H9 (cell line): ENCODE data around the gene MYT1. TPM values are rescaled to one million over a fixed set of nuclear protein-coding genes. Genes with fewer than 3 reads are reported as not detected.

Experiments used
- DNase-seq: peaks from one replicate; pipeline ENCODE4 v3.0.0-alpha.2; 2017
- H2AFZ ChIP-seq: one replicate; pipeline ENCODE4 v1.6.1; 2013; ENCODE audit warnings: mild to moderate bottlenecking, low read length, control low read depth, moderate library complexity
- H2AK5ac ChIP-seq: 2 replicates; pipeline ENCODE4 v1.6.1; 2013; ENCODE audit warnings: low read length, control low read depth, mixed read lengths; ENCODE audit not compliant: insufficient read length
- H2BK120ac ChIP-seq: one replicate; pipeline ENCODE4 v1.6.1; 2013; ENCODE audit warnings: low read depth, mild to moderate bottlenecking, low read length, control low read depth, inconsistent platforms; ENCODE audit not compliant: poor library complexity, severe bottlenecking
- H2BK12ac ChIP-seq: 2 replicates; pipeline ENCODE4 v1.6.1; 2013; ENCODE audit warnings: low read length, control low read depth, mixed read lengths, low read depth; ENCODE audit not compliant: insufficient read length
- H2BK15ac ChIP-seq: 2 replicates; pipeline ENCODE4 v1.6.1; 2013; ENCODE audit warnings: low read depth, low read length, control low read depth
- H2BK20ac ChIP-seq: one replicate; pipeline ENCODE4 v1.6.1; 2013; ENCODE audit warnings: low read depth, mild to moderate bottlenecking, low read length, control low read depth, inconsistent platforms; ENCODE audit not compliant: poor library complexity, severe bottlenecking
- H2BK5ac ChIP-seq: 2 replicates; pipeline ENCODE4 v1.6.1; 2013; ENCODE audit warnings: low read length, control low read depth, mixed read lengths; ENCODE audit not compliant: insufficient read length
- H3K14ac ChIP-seq: 2 replicates; pipeline ENCODE4 v1.6.1; 2013; ENCODE audit warnings: low read length, control low read depth; ENCODE audit not compliant: insufficient read depth
- H3K18ac ChIP-seq: 2 replicates; pipeline ENCODE4 v1.6.1; 2013; ENCODE audit warnings: low read depth, mild to moderate bottlenecking, mixed read lengths, low read length, control low read depth; ENCODE audit not compliant: insufficient read length
- H3K23ac ChIP-seq: 2 replicates; pipeline ENCODE4 v1.6.1; 2013; ENCODE audit warnings: low read length, control low read depth, mixed read lengths, low read depth; ENCODE audit not compliant: insufficient read length
- H3K23me2 ChIP-seq: 2 replicates; pipeline ENCODE4 v1.6.1; 2013; ENCODE audit warnings: low read depth, mild to moderate bottlenecking, mixed read lengths, low read length, control low read depth; ENCODE audit not compliant: insufficient read length, poor library complexity, severe bottlenecking
- H3K27ac ChIP-seq: 2 replicates; pipeline ENCODE4 v1.5.1; 2013; ENCODE audit warnings: low read length, control low read depth, mixed read lengths, low read depth; ENCODE audit not compliant: insufficient read length
- H3K27me3 ChIP-seq: 2 replicates; pipeline ENCODE4 v1.6.1; 2013; ENCODE audit warnings: low read length, control low read depth, inconsistent platforms; ENCODE audit not compliant: insufficient read depth
- H3K4ac ChIP-seq: 2 replicates; pipeline ENCODE4 v1.6.1; 2013; ENCODE audit warnings: low read depth, mild to moderate bottlenecking, control low read depth, inconsistent platforms, low read length, moderate library complexity
- H3K4me1 ChIP-seq: 2 replicates; pipeline ENCODE4 v1.6.1; 2013; ENCODE audit warnings: low read length, control low read depth, inconsistent platforms; ENCODE audit not compliant: insufficient read depth
- H3K4me2 ChIP-seq: 2 replicates; pipeline ENCODE4 v1.6.1; 2013; ENCODE audit warnings: low read length, control low read depth, mixed read lengths; ENCODE audit not compliant: insufficient read length, insufficient read depth
- H3K56ac ChIP-seq: 2 replicates; pipeline ENCODE4 v1.6.1; 2013; ENCODE audit warnings: low read depth, mild to moderate bottlenecking, mixed read lengths, low read length, control low read depth; ENCODE audit not compliant: insufficient read length
- H3K79me1 ChIP-seq: 2 replicates; pipeline ENCODE4 v1.6.1; 2013; ENCODE audit warnings: low read depth, mild to moderate bottlenecking, moderate library complexity, low read length, control low read depth, inconsistent platforms; ENCODE audit not compliant: insufficient read depth, poor library complexity, severe bottlenecking
- H3K79me2 ChIP-seq: 2 replicates; pipeline ENCODE4 v1.6.1; 2013; ENCODE audit warnings: low read length, control low read depth, inconsistent platforms; ENCODE audit not compliant: insufficient read depth
- H3K9ac ChIP-seq: 2 replicates; pipeline ENCODE4 v1.6.1; 2013; ENCODE audit warnings: low read length, control low read depth, mixed read lengths; ENCODE audit not compliant: insufficient read length; ENCODE audit errors: extremely low read depth
- H3K9me3 ChIP-seq: one replicate; pipeline ENCODE4 v1.6.1; 2013; ENCODE audit warnings: low read depth, low read length, inconsistent platforms; ENCODE audit not compliant: control insufficient read depth
- H3T11ph ChIP-seq: one replicate; pipeline ENCODE4 v1.6.1; 2013; ENCODE audit warnings: mild to moderate bottlenecking, low read length, control low read depth, inconsistent platforms
- H4K20me1 ChIP-seq: one replicate; pipeline ENCODE4 v1.6.1; 2013; ENCODE audit not compliant: control insufficient read depth, insufficient read length, insufficient read depth
- H4K5ac ChIP-seq: 2 replicates; pipeline ENCODE4 v1.6.1; 2013; ENCODE audit warnings: low read depth, mild to moderate bottlenecking, mixed read lengths, low read length, control low read depth; ENCODE audit not compliant: insufficient read length
- H4K8ac ChIP-seq: replicated peaks from 2 replicates; pipeline ENCODE4 v1.6.1; 2013; ENCODE audit warnings: low read length, control low read depth, mixed read lengths, low read depth; ENCODE audit not compliant: insufficient read length
- H4K91ac ChIP-seq: 2 replicates; pipeline ENCODE4 v1.6.1; 2013; ENCODE audit warnings: low read depth, mild to moderate bottlenecking, moderate library complexity, mixed read lengths, low read length, control low read depth; ENCODE audit not compliant: insufficient read length
- H3K27ac Mint-ChIP-seq, 3 experiments: 2 replicates in 2 of 3; 3 replicates in 1 of 3; pipeline ENCODE4 v1.8.0; 2020 to 2021; ENCODE audit warnings: mixed read lengths in 3 of 3, mild to moderate bottlenecking in 1 of 3, moderate library complexity in 1 of 3
- H3K27me3 Mint-ChIP-seq: 2 replicates; pipeline ENCODE4 v1.8.0; 2021; ENCODE audit warnings: low read depth, mild to moderate bottlenecking, moderate library complexity, mixed read lengths
- H3K36me3 Mint-ChIP-seq, 3 experiments: 2 replicates in 2 of 3; 3 replicates in 1 of 3; pipeline ENCODE4 v1.8.0; 2020 to 2021; ENCODE audit warnings: low read depth in 3 of 3, mixed read lengths in 3 of 3; ENCODE audit not compliant: insufficient read depth in 1 of 3
- H3K4me1 Mint-ChIP-seq, 2 experiments: 2 replicates each; pipeline ENCODE4 v1.8.0; 2020; ENCODE audit warnings: mixed read lengths in 2 of 2
- H3K4me3 Mint-ChIP-seq, 2 experiments: 2 replicates in 1 of 2; 3 replicates in 1 of 2; pipeline ENCODE4 v1.8.0; 2020 to 2021; ENCODE audit warnings: mild to moderate bottlenecking in 2 of 2, mixed read lengths in 2 of 2, moderate library complexity in 1 of 2
- H3K9me3 Mint-ChIP-seq, 2 experiments: 2 replicates in 1 of 2; 3 replicates in 1 of 2; pipeline ENCODE4 v1.8.0; 2020; ENCODE audit warnings: mild to moderate bottlenecking in 2 of 2, mixed read lengths in 2 of 2, moderate library complexity in 1 of 2
- WGBS: extraction: QIAGEN DNeasy Blood & Tissue Kit; methylation state at CpG from one replicate; pipeline ENCODE4 v1.1.7; 2013; ENCODE audit warnings: missing lambda C conversion rate, low lambda C conversion rate, mixed read lengths; ENCODE audit not compliant: insufficient read length; ENCODE audit errors: extremely low coverage; 5-methylcytosine and 5-hydroxymethylcytosine counted together
- total RNA-seq: library from RNA; stranded (reverse); gene quantifications from 2 replicates; pipeline ENCODE4 v1.2.1, GENCODE V29; 2021
- TF ChIP-seq, protein P1 (sequence below): fragments of 200-600 bp; sonication (generic); conservative IDR thresholded peaks from 3 replicates; pipeline ENCODE4 v1.8.0; 2021; ENCODE audit warnings: antibody characterized with exemption, mild to moderate bottlenecking

MYT1 gene
- total RNA-seq, 1 experiment from 2014 or later = 0.79 TPM

DNA sequence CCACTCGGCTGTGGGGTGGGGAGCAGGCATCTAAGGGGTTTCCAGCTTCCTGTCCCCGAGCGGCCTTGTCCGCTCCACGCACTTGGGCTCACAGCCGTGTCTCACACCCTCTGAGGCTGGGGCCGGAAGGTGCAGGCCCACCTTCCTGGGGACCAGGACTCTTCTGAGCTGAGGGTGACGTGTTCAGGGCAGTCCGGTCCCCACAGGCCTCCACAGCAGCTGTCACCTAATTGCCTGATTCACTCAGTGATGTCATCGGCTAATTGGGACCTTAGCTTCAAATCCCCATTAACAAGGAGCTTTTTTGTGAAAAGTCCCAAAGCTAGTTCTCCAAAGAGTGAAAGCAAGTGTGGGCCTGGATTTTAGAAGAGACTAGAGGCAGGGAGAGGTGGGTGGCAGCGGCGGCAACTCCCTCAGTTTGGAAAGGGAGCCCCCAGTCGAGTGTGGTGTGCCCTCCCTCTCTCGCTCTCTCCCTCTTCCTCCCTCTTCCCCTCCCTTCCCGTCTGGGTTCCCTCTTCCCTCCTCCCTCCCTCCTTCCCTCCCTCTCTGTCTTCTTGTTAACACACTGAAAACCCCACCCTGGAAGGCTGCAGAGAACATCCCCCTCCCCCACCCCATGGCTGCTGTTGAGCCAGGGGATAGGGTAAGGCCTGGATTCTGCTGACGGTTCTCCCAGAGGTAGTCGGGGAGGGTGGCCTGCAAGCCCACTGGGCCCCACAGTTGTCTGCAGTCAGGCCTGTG lies 39.0 kb downstream of the MYT1 start:
- peaks cover 24% of the 10 kb centered on the region for H3K27me3 Mint-ChIP-seq
- H3K4me2 ChIP-seq = no peak overlapping the region
- TF ChIP-seq, protein P1, sequence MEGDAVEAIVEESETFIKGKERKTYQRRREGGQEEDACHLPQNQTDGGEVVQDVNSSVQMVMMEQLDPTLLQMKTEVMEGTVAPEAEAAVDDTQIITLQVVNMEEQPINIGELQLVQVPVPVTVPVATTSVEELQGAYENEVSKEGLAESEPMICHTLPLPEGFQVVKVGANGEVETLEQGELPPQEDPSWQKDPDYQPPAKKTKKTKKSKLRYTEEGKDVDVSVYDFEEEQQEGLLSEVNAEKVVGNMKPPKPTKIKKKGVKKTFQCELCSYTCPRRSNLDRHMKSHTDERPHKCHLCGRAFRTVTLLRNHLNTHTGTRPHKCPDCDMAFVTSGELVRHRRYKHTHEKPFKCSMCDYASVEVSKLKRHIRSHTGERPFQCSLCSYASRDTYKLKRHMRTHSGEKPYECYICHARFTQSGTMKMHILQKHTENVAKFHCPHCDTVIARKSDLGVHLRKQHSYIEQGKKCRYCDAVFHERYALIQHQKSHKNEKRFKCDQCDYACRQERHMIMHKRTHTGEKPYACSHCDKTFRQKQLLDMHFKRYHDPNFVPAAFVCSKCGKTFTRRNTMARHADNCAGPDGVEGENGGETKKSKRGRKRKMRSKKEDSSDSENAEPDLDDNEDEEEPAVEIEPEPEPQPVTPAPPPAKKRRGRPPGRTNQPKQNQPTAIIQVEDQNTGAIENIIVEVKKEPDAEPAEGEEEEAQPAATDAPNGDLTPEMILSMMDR = no peak
- no peak overlapping the region for H3K18ac ChIP-seq
- H3T11ph ChIP-seq = no peak overlapping the region
- H4K20me1 ChIP-seq = no peaks in the 10 kb centered on the region
- no peak overlapping the region for H2BK15ac ChIP-seq
- H3K23ac ChIP-seq = no peak overlapping the region
- no peaks in the 10 kb centered on the region for H3K4me1 ChIP-seq
- no CpG with 5 or more reads among the region's 17 CpGs for WGBS
- H2BK5ac ChIP-seq = no peak overlapping the region
- no peak overlapping the region for H3K4me3 Mint-ChIP-seq
- H3K27me3 ChIP-seq = no peaks in the 10 kb centered on the region
- no peak overlapping the region for H2BK12ac ChIP-seq
- no peak overlapping the region for H2AK5ac ChIP-seq
- H3K4ac ChIP-seq = no peak overlapping the region
- H3K27ac ChIP-seq = no peak overlapping the region
- no peak overlapping the region for H4K8ac ChIP-seq
- H2AFZ ChIP-seq = no peak overlapping the region
- H3K9me3 ChIP-seq = no peaks in the 10 kb centered on the region
- H3K79me2 ChIP-seq = no peaks in the 10 kb centered on the region
- H3K23me2 ChIP-seq = no peaks in the 10 kb centered on the region
- peaks cover 8 to 23% (median 13%) of the 10 kb centered on the region in 3 experiments; a peak in 6 of 7 replicates for H3K36me3 Mint-ChIP-seq
- no peak overlapping the region for H4K91ac ChIP-seq
- H2BK20ac ChIP-seq = no peak overlapping the region
- peaks cover 0 to 6% of the 10 kb centered on the region in 2 experiments for H3K4me1 Mint-ChIP-seq
- H3K14ac ChIP-seq = peak overlapping the region; percentile 41; the same call in 1 of the 2 replicates
- H3K9me3 Mint-ChIP-seq = peaks cover 16 to 21% of the 10 kb centered on the region in 2 experiments
- no peak overlapping the region for H3K9ac ChIP-seq
- no peak overlapping the region for H3K27ac Mint-ChIP-seq
- H4K5ac ChIP-seq = no peak overlapping the region
- no peaks in the 10 kb centered on the region for H3K79me1 ChIP-seq
- H2BK120ac ChIP-seq = no peak overlapping the region
- no peak overlapping the region for H3K56ac ChIP-seq
- DNase-seq = no peak
